IMR-90 (cell line): ENCODE data around the gene PHF20.

ENCODE experiments used
- BHLHE40 ChIP-seq: fragments of 150-350 bp; IDR thresholded peaks from 2 replicates; pipeline ENCODE4 v1.6.1; 2016; ENCODE audit warnings: mild to moderate bottlenecking, low read depth, low read length
- CHD1 ChIP-seq: IDR thresholded peaks from 2 replicates; pipeline ENCODE4 v1.6.1; 2012; ENCODE audit warnings: low read depth, low read length, improper control_type of control experiment
- MAFK ChIP-seq: IDR thresholded peaks from 2 replicates; pipeline ENCODE4 v1.6.1; 2012; ENCODE audit warnings: low read depth, low read length, improper control_type of control experiment
- MXI1 ChIP-seq: IDR thresholded peaks from 2 replicates; pipeline ENCODE4 v1.6.1; 2012; ENCODE audit warnings: low read depth, mild to moderate bottlenecking, low read length, moderate library complexity, borderline replicate concordance
- POLR2A ChIP-seq: IDR thresholded peaks from 2 replicates; pipeline ENCODE4 v1.6.1; 2012; ENCODE audit warnings: mild to moderate bottlenecking, low read depth, low read length
- RAD21 ChIP-seq: IDR thresholded peaks from 2 replicates; pipeline ENCODE4 v1.6.1; 2012; ENCODE audit warnings: low read length, improper control_type of control experiment
- RCOR1 ChIP-seq: IDR thresholded peaks from 2 replicates; pipeline ENCODE4 v1.6.1; 2012; ENCODE audit warnings: mild to moderate bottlenecking, low read length, improper control_type of control experiment; ENCODE audit not compliant: insufficient replicate concordance
- RFX5 ChIP-seq: IDR thresholded peaks from 2 replicates; pipeline ENCODE4 v1.8.0; 2012; ENCODE audit warnings: low read depth, mild to moderate bottlenecking, low read length, moderate library complexity
- SMC3 ChIP-seq: fragments of 150-350 bp; IDR thresholded peaks from 2 replicates; pipeline ENCODE4 v1.6.1; 2016; ENCODE audit warnings: low read depth, mild to moderate bottlenecking, antibody characterized with exemption, low read length, moderate library complexity
- USF2 ChIP-seq: fragments of 150-350 bp; IDR thresholded peaks from 2 replicates; pipeline ENCODE4 v1.6.1; 2017; ENCODE audit warnings: mild to moderate bottlenecking, antibody characterized with exemption, low read length, low read depth
- TF ChIP-seq, protein P1 (sequence below): conservative IDR thresholded peaks from 2 replicates; pipeline ENCODE4 v1.5.1; 2012; ENCODE audit warnings: mild to moderate bottlenecking, low read depth, low read length, improper control_type of control experiment

DNA sequence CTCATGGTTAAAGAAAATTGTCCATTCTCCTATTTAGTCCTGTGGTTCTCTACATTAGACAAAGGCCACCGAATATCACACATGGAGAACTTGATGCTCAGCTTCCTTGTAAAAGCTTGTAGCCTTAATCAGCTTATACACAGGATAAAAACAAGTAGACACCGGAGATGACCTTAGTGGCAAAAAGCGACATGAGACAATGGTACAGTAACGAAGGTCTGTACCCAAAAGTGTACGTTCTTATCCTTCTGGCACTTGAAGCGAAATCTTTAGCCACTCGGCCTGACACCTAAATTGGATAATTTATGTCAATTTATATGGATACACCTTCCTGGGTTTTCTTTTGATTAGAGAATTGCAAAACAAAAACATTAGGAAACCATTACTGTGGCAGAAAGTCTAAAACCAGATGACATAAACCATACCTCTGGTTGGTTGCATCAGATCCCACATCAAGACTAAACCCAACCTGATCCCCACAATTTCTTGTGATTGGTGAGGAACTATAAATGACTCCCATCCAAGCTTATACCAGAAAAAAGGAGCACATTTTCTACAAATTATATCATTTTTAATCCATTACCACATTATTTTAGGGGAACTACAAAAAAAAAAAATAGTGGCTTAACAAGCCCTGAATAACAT, 35.9 kb upstream of the PHF20 start:
- TF ChIP-seq, protein P1, sequence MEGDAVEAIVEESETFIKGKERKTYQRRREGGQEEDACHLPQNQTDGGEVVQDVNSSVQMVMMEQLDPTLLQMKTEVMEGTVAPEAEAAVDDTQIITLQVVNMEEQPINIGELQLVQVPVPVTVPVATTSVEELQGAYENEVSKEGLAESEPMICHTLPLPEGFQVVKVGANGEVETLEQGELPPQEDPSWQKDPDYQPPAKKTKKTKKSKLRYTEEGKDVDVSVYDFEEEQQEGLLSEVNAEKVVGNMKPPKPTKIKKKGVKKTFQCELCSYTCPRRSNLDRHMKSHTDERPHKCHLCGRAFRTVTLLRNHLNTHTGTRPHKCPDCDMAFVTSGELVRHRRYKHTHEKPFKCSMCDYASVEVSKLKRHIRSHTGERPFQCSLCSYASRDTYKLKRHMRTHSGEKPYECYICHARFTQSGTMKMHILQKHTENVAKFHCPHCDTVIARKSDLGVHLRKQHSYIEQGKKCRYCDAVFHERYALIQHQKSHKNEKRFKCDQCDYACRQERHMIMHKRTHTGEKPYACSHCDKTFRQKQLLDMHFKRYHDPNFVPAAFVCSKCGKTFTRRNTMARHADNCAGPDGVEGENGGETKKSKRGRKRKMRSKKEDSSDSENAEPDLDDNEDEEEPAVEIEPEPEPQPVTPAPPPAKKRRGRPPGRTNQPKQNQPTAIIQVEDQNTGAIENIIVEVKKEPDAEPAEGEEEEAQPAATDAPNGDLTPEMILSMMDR: no peak
- TF ChIP-seq POLR2A (no peak), RCOR1 (no peak), RFX5 (no peak), SMC3 (no peak), MXI1 (no peak), USF2 (no peak), CHD1 (no peak), BHLHE40 (no peak), MAFK (no peak), RAD21 (no peak)
